Frontal cortex (tissue), 4 donors: ENCODE measurements around the gene CNDP1. TPM values are rescaled to one million over a fixed set of nuclear protein-coding genes. Genes with fewer than 3 reads are reported as not detected.
A peak's percentile ranks its signal among the peaks of the same experiment; 100 is the strongest.
"Not testable (repeated sequence)": the region's sequence is repeated elsewhere in the genome, so short reads cannot be mapped to it uniquely, and the experiment has no call there.

ENCODE experiments used
- DNase-seq, 2 donors: peaks; one replicate each; pipeline ENCODE4 v3.0.0; 2012; ENCODE audit warnings: low spot score in 2 of 2
- FAIRE-seq: peaks from 2 replicates; lab custom pipeline; 2012; peaks lifted over from hg19 to GRCh38; lab: Jason Lieb, UNC
- total RNA-seq: library from RNA; depleted of rRNA; stranded (reverse); fragments of >200 nt; gene quantifications from one replicate; pipeline ENCODE4 v1.2.3, GENCODE V29; 2014
- donor health status: control.
- donor health status: control.
- donor health status: control.

The CNDP1 gene, protein sequence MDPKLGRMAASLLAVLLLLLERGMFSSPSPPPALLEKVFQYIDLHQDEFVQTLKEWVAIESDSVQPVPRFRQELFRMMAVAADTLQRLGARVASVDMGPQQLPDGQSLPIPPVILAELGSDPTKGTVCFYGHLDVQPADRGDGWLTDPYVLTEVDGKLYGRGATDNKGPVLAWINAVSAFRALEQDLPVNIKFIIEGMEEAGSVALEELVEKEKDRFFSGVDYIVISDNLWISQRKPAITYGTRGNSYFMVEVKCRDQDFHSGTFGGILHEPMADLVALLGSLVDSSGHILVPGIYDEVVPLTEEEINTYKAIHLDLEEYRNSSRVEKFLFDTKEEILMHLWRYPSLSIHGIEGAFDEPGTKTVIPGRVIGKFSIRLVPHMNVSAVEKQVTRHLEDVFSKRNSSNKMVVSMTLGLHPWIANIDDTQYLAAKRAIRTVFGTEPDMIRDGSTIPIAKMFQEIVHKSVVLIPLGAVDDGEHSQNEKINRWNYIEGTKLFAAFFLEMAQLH
- under 0.01 TPM for total RNA-seq

DNA sequence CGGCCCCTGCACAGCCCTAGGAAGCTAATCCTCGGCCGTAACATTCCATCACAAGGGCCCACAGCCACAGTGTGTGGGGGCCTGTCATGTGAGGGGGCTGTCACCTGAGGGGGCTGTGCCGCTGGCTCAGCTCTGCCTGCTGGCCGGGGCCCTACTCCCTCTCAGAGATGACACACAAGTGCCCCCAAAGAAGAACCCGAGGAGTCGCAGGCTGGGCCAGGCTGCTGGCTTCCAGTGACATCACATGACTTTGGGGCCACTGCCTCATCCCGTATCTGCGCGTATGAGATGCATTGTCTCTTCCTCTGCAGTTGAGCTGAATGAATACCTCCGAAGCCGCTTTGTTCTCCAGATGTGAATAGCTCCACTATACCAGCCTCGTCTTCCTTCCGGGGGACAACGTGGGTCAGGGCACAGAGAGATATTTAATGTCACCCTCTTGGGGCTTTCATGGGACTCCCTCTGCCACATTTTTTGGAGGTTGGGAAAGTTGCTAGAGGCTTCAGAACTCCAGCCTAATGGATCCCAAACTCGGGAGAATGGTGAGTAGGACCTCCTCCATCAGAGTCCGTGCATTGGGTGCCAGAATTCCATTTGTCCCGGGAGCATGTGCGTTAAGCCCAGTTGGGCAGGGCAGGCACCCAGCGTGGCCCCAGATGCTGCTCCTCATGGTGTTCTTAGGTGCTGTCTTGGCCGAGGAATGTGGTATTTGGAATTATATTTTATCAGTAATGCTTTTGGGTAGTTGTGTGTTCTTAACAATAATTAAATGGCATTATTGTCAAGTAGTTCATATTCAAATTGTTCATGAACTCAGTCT, at the start of gene CNDP1:
Gene CNDP1, plus strand, starts transcription at position 351 of the 820 bp plus-strand sequence. Its CDS starts 168 bp downstream, at position 519.
- DNase-seq (no peak), FAIRE-seq (no peak)

DNA sequence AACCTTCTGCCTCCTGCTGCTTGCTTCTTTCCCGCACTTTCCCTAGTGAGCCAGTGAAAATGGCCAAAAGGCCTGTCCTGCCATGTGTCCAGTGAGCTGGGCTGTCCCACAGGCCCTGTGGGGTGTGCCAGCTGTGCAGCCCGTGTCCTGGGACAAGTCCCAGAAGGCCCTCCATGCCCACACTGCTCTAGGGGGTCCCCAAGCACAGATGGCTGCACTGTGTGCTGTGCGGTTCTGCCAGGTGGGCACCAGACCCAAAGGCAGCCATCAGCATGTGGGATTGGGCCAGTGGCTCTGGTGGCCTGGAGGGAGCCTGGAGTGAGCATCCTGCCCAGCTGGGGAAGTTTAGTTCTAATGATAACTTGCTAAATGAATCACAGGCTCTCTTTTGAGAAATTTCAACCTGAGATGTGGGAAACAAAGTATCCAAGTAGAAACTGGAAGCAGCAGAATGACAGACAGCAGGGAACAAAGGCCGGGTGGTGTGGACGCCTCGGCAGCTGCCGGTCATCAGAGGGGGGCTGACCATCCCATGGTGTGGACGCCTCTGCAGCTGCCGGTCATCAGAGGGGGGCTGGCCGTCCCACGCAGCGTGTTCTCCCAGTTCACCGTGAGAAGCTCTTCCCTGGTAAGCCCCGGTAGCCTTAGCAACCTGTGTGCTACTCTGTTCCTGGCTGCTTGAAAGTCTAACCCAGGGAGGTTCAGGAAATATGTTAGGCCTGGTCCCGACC, 48.0 kb upstream of the CNDP1 start:
- DNase-seq, result no peak
- no peak for FAIRE-seq

DNA sequence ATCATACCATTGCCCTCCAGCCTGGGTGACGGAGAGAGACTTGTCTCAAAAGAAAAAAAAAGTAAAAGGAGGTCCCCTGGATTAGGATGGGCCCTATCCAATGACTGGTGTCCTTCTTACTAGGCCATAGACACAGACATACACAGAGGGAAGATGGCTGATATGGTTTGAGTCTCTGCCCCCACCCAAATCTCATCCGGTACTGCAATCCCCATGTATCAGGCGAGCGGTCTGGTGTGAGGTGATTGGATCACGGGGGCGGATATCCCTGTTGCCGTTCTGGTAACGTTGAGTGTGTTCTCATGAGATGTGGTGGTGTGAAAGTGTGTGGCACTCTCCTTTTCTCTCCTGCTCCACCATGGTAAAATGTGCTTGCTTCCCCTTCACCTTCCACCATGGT, 45.9 kb upstream of the CNDP1 start:
- no peak for DNase-seq

DNA sequence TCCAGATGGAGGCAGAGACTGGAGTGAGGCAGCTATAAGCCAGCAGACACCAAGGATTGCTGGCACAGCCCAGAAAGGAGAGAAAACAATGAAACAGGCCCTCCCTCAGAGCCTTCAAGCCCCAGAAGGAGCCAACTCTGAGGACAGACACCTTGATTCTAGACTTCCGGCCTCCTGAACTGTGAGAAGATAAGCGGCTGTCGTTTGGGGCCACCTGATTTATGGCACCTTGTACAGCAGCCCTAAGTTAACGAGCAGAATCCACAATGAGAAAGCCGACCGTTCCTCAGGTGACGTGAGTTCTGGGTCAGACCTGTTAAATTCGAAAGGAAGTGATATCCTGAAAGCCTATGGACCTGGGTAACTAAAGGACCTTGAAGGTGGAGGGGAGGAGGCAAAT, 45.4 kb upstream of the CNDP1 start:
- no peak for DNase-seq
- FAIRE-seq, result no peak

More for the DNA sequence above, 45.9 kb upstream of the CNDP1 start:
- FAIRE-seq, result no peak

DNA sequence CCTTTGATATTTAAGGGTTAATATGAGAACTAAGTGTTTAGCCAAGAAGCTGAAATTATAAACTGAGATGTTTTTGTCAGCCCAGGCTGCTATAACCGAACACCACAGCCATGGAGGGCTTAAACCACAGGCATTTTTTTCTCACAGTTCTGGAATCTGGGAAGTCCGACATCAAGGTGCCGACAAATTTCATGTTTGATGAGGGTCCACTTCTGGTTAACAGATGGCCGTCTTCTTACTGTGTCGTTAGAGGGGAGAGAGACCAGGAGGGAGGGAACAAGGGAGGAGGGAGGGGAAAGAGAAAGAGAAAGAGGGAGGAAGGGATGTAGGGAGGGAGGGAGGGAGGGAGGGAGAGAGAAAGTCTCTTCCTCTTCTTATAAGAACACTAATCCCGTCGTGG, 44.6 kb upstream of the CNDP1 start:
- FAIRE-seq (no peak), DNase-seq (no peak)

DNA sequence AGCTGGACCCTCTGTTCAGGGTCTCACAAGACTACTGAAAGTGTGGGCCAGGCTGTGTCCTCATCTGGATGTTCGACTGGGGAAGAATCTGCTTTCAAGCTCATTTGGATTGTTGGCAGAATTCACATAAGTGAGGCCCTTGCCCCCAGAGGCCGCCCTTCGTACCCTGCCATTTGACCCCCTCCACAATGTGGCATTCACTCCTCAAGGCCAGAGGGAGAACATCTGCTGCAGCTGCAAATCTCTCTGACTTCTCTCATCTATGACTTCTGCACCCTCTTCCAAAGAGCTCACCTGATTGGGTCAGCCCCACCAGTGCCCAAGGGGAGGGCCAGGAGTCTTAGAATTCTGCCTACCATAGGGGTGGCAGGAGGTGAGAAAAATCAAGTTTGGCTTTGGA, 42.0 kb upstream of the CNDP1 start:
- DNase-seq, result no peak
- FAIRE-seq, result no peak

DNA sequence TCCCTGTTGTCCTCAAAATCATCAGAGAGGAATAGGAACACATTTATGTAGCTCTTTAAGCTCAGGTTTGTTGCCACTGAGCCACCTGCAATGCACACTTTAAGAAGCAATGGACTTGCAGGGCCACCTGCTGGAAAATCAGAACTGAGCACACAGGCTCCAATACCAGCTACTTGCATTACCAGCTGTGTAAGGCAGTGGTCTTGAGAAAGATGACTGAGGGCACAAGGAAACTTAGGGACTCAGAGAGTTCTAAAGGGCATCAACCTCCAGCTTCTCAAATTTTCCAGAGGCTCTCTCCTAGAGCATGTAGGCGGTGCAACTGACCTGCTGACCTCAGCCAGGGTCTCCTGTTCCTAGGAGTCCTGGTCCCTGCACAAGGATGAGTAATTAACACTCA, 40.6 kb upstream of the CNDP1 start:
- DNase-seq (no peak), FAIRE-seq (no peak)

DNA sequence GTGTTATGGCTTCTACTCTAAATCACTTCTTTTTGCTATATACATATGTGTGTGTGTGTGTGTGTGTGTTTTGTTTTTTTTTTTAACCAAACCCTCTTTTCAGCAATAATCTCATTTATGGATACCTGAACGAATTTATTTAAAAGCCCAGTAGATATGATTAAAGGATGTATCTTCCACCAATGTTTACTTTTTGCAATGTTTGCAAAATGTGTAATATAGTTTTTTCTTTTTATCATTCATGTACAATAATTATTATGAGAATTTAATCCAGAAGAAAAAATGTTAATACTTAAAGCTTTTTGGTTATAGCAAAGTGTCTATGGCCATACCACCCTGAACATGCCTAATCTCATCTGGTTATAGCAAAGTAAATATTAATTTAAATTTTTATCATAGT, 39.8 kb upstream of the CNDP1 start:
- DNase-seq, result no peak
- FAIRE-seq, result no peak

DNA sequence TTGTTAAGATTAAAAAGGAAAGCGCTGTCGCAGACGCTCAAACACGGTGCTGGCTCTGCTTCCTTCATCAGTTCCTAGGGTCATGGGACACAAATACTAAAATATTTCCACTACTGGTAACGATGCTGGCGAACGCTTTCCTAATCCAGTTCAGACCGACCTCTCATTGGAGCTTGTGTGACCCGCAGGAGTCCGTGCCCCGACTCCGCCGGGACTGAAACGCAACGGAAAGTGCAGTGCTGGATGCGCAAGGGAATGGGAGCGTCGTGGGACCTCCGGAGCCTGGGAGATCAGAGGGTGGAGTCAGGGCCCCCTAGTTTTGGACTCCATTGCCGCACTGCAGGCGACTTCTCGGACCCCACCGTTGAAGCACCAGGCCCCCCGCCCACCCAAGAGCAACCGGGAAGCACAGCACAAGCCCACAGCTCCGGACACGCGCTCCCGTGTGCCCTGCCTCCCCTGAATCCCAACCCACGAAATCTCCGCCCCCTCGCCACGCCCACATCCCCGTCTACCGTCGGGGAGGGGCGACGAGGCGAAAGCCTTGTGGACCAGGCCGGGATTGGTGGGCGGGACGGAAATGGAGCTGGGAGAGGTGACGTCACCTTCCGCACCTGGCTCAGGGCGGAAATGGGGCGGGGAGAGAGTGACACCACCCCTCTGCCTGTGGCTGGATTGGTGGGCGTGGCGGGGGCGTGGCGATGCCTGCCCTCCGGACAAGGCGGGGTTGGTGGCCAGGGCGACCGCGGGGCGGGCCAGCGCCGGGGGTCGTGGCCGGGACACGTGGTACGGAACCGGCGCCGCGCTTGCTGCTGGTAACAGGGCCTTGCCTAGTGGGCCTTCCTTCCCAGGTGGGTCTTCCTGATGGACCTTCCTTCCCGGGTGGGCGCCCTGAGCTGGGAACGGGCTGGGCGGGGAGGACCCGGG, 38.5 kb upstream of the CNDP1 start, which contains the start of gene CNDP2:
Gene CNDP2, plus strand, starts transcription at position 783 of the 927 bp plus-strand sequence. CDS start 3,611 bp downstream, outside the sequence.
- FAIRE-seq, result peak; percentile 94
- peak; percentile 98 for DNase-seq

DNA sequence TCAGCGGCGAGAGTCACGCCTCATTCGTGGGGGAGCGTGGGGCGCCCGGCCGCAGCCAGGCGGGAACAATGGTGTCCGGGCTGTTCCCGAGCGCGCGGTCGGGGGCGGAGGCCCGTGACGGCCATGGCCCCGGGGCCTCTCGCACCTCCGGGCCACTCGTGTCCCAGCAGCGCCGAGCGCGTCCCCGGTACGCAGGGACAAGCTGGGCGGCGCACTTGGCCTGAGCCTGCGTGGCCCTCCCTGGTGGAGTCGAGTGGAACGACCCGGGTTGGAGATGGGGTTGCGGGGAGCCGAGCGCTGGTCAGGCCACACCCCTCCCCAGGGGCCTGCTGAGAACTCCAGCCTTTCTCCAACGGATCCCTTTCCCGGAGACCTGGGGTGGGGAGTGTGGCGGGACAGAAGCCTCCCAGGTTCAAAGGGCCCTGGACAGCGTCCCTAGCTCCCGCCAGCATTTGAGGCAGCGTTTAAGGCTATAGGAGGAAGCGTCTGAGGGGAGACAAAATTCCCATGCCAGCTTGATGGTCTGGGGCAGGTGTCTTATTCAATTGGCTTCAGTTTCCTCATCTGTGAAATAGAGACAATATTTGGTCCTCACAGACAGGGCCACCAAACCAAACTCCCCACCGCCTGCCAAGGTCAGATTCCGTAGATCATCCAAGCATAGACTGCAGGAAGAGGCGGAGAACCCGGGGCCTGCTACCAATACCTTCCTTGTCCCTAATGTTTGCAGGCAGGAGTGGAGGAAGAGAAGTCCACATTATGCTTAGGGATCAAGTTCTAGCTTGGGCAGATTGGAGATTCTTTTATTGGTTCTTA, 37.6 kb upstream of the CNDP1 start:
- FAIRE-seq (no peak), DNase-seq (peak in 1 of 2 donors; percentile 51)

DNA sequence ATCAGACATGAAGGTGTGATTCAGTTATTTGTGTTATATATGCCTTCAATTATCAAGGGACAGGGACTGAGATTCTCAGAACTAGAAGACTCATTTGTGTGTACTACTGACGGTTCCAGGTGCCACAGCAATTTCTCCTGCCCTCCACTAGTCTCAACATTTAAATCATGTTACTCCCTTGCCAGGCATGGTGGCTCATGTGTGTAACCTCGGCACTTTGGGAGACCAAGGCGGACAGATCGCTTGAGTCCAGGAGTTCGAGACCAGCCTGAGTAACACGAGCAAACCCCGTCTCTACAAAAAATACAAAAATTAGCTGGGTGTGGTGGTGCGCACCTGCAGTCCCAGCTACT, 37.0 kb upstream of the CNDP1 start:
- FAIRE-seq (no peak), DNase-seq (no peak)

DNA sequence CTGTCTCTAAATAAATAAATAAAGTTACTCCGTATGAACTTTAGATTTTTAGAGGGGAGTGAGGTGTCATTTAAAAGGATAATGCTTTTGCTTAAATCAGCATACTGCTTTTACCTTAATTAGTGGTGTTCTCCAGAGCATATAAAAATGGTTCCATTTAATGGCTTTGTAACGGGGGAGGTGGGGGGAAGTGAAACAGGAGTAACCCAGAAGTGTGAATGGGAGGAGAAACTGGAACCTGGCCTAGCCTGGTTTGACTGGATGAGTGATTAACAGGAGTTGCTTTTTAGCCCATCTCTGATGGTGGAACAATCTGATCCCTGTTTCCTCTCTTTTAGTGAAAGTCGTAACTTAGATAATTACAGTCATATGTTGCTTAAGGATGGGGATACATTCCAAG, 36.5 kb upstream of the CNDP1 start:
- DNase-seq (no peak), FAIRE-seq (no peak)

DNA sequence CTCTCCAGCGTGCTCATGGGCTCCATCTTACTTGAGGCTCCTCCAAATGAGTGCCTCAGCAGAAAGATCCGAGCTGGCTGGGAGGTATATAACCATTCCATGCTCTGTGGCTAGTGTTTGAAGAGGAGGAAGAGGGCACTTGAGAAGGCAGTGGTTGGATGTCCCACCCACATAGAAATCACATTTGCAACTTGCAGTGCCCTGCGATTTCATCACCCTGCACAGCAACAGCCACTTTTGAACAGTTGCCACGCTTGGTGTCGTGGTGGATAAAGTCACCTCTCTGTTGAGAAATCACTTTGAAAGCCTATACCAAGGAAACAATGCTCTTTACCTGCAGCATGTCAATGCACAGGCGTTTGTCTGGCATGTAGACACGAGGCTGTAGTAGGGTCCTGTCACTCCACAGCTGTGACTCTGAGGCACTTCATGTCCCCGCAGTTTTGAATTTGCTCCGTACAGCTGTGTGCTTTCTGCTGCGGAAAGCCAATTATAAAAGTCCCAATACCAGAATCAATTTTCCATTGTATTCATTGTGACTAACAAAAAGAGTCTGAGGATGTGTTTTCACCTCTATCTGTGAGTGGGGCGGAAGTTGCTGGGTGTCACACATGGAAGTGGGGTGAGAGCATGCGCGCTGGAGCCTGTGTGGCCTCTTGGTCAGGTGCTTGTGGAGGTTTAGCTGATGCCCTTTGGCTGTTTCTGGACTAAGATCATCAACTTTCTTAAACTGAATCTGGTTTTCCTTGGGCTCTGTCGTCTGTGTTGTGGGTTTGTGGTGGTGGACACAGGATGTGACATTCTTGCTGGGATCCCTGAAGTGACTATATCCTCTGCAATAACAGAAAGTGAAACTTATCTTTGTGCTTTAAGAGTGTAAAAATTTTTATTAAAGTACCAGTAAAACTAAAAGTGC, 35.3 kb upstream of the CNDP1 start:
- FAIRE-seq, result no peak
- DNase-seq, result no peak

DNA sequence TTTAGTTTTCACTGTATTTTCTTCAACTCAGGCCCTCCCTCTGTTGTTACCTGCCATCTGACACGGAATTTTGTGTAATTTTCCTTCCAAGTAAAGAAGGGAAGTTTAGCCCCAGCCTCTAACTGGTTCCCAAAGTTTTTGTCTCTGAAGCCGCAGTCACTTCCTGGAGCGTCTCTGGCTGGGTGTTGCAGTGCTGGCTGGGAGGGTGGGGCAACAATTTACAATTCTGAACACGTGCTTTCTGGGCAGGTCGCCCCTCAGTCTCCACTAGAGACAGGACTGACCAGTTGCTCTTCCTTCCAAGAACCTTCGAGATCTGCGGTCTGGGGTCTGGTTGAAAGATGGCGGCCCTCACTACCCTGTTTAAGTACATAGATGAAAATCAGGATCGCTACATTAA, 34.7 kb upstream of the CNDP1 start:
- FAIRE-seq (no peak), DNase-seq (peak; percentile 50 to 61)

DNA sequence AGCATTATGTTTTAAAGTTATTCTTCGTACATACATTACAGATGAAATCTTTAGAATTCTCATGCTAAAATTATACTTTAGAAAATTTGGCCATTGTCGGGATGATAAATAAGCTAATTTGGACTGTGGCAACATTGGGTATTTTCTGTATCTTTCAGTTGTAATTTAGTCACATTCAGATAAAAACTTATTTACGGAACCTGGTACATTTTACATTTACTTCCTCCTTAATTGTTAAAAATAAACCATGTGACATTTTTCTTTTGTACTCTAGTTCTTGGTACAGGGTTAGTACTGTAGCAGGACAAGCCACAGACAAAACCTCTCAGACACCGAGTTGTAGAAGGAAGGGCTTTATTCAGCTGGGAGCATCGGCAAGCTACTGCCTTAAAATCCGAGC, 33.9 kb upstream of the CNDP1 start:
- DNase-seq (no peak), FAIRE-seq (no peak)

DNA sequence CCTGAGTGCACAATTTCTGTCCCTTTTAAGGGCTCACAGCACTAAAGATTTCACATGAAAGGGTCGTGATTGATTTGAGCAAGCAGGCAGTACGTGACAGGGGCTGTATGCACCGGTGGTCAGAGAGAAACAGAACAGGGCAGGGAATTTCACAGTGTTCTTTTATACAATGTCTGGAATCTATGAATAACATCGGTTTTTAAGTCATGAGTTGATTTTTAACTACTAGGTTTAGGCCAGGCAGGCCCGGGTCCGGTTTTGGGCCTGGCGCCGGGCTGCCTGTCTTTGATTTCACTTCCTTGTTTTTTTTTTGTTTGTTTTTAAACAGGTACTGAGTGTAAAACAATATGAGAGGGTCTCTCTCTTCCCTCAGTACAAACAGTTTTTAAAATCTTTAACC, 33.5 kb upstream of the CNDP1 start:
- not testable (repeated sequence) for FAIRE-seq, DNase-seq

DNA sequence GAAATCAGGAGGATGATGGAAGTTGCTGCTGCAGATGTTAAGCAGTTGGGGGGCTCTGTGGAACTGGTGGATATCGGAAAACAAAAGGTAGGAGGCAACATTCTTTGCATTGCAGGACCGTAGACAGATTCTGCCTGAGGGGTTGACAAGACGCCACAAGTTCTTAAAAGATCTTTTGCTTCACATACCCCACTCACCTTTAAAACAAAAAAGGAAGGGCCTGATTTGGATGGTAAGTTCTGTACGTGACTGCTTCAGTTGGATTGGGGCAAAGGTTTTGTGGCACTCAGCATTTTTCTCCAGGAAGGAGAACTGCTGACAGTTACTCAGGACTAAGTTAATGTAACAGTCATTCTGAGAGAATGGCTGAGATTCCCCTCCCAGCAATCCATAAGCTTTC, 32.9 kb upstream of the CNDP1 start:
- no peak for DNase-seq
- no peak for FAIRE-seq
